ENCODE measurements around the gene SRGAP3.

SRGAP3 gene

DNA sequence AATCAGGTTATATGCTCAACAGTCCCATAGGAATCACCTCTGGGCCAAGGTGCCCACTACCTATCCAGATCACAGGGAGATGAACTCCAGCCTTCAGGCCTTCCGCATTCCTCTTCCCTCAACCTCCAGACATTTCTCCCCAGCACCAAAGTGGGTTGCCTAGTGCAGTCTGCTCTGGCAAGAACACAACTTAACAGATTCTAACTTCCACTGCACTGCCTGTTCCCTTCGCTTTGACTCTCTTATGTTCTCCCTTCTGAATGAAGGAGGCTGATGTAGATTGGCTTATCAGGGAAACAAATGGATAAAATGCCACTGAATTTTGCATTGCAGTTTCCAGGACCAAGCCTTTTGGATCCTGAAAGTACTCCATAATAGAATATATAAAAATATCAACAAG, 106.3 kb downstream of the SRGAP3 start:
- H3K4me3 Mint-ChIP-seq: no peak overlapping the region
- H3K4me1 Mint-ChIP-seq: no peaks in the 10 kb centered on the region
- H3K9me3 Mint-ChIP-seq: peaks cover 13 to 27% of the 10 kb centered on the region in 2 donors
- no peaks in the 10 kb centered on the region for H3K27me3 Mint-ChIP-seq
- no peak for DNase-seq
- ATAC-seq: no peak
- H3K27ac Mint-ChIP-seq: no peak overlapping the region

DNA sequence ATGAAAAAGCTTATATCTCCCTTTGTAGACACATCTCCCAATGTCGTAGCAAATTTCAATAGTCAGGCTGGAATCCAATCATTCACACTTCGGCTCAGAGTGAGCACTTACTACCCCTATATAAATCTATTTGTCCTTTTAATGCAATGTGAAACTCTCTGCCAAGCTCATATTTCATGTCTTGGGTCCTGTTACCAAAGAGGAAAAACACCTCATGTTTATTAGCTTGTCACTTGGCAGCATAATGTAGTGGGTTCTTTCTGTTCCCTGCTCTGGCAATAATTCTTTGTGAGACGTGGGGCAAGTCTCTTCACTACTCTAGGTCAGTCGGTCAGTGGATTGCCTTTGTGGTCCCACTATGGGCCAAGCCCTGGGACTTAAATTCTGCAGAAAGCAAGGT, 107.1 kb downstream of the SRGAP3 start:
- Mint-ChIP-seq H3K4me1 (no peaks in the 10 kb centered on the region), H3K4me3 (no peak overlapping the region), H3K9me3 (peaks cover 13 to 27% of the 10 kb centered on the region in 2 donors), H3K27me3 (peaks cover 8% of the 10 kb centered on the region), H3K27ac (no peak overlapping the region)
- ATAC-seq (no peak), DNase-seq (no peak)

DNA sequence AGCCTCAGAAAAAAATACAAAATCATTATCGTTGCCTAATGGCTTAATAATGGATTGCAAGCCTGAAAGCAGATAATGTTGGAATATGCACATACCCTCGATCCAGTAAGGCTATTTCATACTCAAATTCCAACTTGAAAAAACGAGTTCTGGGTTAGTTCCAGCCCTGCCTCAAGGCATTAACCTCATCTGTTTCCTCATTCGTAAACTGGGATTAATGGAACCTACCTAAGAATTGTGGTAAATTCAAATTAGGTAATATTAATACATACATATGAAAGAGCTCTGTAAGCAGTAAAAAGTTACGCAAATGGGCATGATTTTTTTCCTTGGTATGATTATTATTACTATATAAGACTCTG, 107.5 kb downstream of the SRGAP3 start:
- no peak for DNase-seq

DNA sequence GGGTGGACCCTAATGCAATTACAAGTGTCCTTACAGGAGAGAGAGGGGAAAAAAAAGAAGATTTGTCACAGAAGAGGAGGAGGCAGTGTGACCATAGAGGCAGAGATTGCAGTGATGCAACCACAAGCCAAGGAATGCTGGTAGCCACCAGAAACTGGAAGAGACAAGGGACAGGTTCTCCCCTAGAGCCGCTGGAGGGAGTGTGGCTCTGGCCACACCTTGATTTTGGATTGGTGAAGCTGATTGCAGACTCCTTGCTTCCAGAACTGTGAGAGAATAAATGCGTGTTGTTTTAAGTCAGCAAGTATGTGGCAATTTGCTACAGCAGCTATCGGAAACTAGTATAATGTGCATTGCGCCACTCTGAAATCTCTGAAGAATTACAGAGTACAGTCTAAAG, 110.1 kb downstream of the SRGAP3 start:
- DNase-seq: no peak
- Mint-ChIP-seq H3K27me3 (peaks cover 31% of the 10 kb centered on the region), H3K4me1 (peaks cover 5% of the 10 kb centered on the region), H3K27ac (no peak overlapping the region), H3K4me3 (no peak overlapping the region), H3K9me3 (peaks cover 8 to 14% of the 10 kb centered on the region in 2 donors)
- ATAC-seq: no peak

More for the DNA sequence above, 107.5 kb downstream of the SRGAP3 start:
- H3K4me3 Mint-ChIP-seq: no peak overlapping the region
- ATAC-seq: no peak
- no peak overlapping the region for H3K27ac Mint-ChIP-seq
- no peaks in the 10 kb centered on the region for H3K4me1 Mint-ChIP-seq
- peaks cover 13 to 27% of the 10 kb centered on the region in 2 donors for H3K9me3 Mint-ChIP-seq
- H3K27me3 Mint-ChIP-seq: peaks cover 12% of the 10 kb centered on the region

DNA sequence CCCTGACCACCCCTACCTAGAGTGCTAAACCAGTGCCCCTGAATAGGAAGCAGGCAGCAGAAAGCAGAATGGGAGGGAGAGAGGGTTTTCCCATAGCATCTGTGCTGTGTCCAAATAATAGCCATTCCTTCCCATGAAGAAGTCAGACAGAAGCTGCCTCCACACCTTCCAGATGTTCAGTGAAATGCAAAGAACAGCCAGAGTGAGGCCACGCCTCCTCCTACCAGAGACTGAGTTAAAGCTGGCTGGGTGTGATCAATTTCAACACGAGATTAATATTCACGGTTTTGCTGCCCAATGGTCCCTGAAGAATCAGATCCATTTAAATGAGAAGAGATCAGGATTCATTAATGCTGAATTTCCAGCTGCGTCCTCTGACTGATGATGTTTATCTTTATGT, 111.8 kb downstream of the SRGAP3 start:
- no peak for ATAC-seq
- DNase-seq: no peak
- no peak overlapping the region for H3K27ac Mint-ChIP-seq
- H3K4me1 Mint-ChIP-seq: peaks cover 5% of the 10 kb centered on the region
- peaks cover 31% of the 10 kb centered on the region for H3K27me3 Mint-ChIP-seq
- H3K4me3 Mint-ChIP-seq: no peak overlapping the region
- peaks cover 0 to 9% of the 10 kb centered on the region in 2 donors for H3K9me3 Mint-ChIP-seq

DNA sequence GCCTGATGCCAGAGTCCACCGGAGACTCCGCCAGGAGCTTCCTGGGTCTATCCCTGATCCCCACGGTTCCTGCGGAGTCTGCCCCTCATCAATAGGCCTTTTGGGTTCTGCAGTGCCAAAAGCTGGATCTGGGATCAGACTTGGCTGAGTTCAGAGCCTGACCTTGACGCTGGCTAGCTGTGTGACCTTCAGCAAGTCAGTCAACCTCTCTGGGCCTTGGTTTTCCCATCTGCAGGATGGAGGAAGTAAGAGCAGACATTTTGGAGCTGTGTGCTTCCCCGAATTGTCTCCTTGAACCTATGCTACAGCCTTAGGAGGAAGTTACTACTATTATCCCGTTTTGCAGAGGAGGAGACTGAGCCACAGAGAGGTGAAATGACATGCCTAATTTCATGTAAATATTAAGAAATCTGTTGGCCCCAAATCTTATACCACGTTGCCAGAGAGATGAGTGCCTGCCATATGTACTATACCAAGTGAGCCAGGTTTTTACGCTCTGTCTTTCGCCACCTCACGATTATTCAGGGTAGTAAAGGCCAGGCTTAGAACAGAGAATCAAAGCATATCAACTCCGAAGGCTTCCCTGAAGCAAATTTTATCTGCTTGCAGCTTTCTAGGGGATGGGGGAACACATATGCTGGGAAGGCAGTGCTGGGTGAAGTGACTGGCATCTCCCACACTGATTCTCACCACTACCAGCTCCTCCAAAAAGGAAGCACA, 112.5 kb downstream of the SRGAP3 start:
- no peak for ATAC-seq
- Mint-ChIP-seq H3K27ac (peak overlapping the region in 1 of 2 donors; percentile 13), H3K4me3 (no peak overlapping the region), H3K9me3 (peaks cover 0 to 9% of the 10 kb centered on the region in 2 donors), H3K27me3 (peaks cover 31% of the 10 kb centered on the region), H3K4me1 (peaks cover 5% of the 10 kb centered on the region)
- no peak for DNase-seq

DNA sequence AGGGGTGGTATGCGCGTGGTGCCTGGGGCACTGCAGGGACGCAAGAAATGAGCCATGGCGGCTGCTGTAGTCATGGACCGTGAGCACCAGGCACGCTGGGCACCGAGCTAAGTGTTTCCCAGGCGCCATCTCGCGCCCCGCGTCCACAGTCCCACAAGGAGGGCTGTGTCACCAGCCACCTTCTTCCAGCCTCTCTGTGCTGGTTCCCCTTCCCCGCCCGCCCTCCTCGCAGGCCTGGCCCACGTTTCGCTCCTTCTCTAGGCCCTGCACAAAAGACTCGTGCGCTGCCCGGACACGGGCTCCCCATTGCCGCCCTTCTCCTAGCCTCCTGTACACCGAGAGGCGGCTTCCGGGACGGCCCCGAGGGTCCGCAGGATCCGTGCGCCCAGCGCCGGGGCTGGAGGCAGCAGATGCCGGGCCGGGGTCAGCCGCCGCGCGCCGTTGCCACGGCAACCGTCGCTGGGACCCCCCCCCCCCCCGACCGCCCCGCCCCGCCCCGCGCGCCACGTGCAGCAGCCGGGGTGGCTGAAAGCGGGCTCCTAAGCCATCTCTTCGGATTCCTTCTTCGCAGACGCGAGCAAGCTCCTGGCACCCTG, 113.4 kb downstream of the SRGAP3 start:
- Mint-ChIP-seq H3K27me3 (peaks cover 31% of the 10 kb centered on the region), H3K27ac (peak overlapping the region in 1 of 2 donors; percentile 70), H3K4me1 (peaks cover 5% of the 10 kb centered on the region), H3K4me3 (peak overlapping the region; percentile 43 to 55), H3K9me3 (peaks cover 0 to 9% of the 10 kb centered on the region in 2 donors)
- DNase-seq: no peak
- peak; percentile 62 for ATAC-seq

DNA sequence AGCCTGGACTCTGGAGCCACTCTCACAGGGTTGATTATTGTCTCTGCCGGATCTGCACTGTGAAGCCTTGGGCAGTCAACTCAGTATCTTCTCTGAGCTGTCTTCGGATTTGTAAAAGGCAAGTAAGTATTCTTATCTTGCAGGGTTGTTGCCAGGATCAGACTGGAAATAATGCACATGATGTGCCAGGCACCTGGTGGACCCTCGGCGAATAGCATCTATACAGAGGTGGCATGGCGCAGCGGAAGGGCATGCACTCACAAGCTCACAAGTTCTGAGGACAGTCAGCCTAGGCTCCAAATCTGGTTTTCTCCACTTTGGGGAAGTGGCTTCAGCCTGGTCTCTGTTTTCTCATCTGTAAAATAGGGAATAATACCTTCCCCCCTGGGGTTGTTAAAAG, 113.9 kb downstream of the SRGAP3 start:
- no peak for DNase-seq
- peaks cover 5% of the 10 kb centered on the region for H3K4me1 Mint-ChIP-seq
- H3K27me3 Mint-ChIP-seq: peaks cover 31% of the 10 kb centered on the region
- ATAC-seq: no peak
- H3K9me3 Mint-ChIP-seq: peaks cover 0 to 9% of the 10 kb centered on the region in 2 donors
- H3K4me3 Mint-ChIP-seq: no peak overlapping the region
- no peak overlapping the region for H3K27ac Mint-ChIP-seq

DNA sequence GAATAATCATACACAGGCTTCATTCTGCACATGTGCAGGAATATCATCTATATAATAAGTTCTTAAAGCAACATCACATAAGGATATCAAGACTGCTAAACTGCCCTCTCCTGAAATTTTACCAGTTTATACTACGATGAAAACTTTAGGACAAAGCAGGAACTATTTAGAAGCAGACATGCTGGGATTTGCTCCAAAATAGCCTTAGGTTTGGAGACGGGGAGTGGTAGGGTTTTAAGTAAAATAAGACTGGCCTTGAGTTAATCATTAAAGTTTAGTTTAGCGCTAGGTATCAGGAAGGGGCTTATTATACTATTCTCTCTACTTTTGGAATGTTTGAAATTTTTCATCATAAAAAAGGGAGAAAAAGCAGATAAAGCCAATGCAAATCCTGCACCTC, 115.8 kb downstream of the SRGAP3 start:
- Mint-ChIP-seq H3K9me3 (no peaks in the 10 kb centered on the region), H3K4me1 (peaks cover 5% of the 10 kb centered on the region), H3K27ac (no peak overlapping the region), H3K27me3 (peaks cover 31% of the 10 kb centered on the region), H3K4me3 (no peak overlapping the region)
- no peak for DNase-seq
- ATAC-seq: no peak

DNA sequence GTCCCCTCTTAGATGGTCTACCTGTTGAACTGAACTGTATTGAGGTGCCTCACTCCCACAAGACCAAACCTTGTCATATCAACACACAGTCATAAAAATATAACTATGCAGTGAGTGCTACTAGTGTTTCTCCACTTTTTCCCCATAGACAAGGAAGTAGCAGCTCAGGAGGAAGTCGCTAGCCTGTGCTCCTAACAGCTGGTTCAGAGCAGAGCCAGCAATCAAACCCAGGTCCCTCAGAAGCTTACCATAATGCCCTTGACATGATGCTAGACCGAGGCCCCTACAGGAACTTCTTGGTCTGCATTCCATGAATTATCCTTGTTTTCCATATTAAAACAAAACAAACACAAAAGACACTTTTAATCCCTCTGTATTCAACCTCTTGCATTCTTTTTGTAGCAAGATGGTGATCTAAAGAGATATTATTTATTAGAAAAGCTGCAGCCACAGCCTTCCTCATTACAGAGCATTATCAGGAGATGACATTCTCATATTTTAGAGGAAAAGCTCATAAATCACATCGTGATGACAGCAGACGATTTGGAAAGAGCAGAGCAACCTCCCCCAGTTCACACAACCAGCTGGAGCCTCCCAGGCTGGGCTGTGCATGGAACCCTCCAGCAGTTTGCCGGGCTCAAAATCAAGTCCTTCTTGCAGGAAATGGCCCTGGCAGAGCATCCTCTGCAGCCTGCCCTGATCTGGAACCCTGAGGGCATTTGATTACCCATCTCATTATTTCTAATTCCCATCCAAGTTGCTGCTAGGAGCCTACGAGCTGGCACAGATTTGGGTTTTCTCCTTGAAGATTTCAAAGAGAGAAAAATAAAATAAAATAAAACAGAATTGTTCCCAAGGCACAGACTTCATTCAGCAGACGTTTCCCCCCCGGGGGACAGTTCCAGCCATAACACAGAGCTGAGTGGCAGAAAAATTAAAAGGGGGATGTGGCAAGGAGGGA, 118.8 kb downstream of the SRGAP3 start:
- ATAC-seq (no peak), DNase-seq (no peak)
- Mint-ChIP-seq H3K27me3 (peaks cover 6% of the 10 kb centered on the region), H3K27ac (no peak overlapping the region), H3K9me3 (no peaks in the 10 kb centered on the region), H3K4me1 (no peaks in the 10 kb centered on the region), H3K4me3 (no peak overlapping the region)

DNA sequence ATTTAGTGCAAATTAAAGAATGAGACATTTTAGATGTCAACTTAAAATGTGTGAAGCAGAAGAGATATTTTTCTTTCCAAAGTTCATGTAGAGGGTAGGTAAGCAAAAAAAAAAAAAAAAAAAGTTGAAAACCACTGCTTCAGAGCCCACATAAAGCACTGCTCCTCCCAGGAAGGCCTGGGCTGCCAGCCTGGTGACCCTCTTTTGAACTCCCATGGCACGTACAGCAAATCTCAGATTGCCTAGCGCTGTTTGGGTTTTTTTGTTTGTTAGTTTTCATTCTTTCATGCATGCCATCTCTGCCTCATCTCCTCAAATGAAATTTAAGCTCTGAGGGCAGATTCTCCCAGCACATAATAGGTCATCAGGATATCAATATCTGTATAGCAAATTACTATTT, 120.1 kb downstream of the SRGAP3 start:
- no peak for DNase-seq
- no peak for ATAC-seq
- H3K4me1 Mint-ChIP-seq: no peaks in the 10 kb centered on the region
- no peak overlapping the region for H3K4me3 Mint-ChIP-seq
- no peak overlapping the region for H3K27ac Mint-ChIP-seq
- H3K27me3 Mint-ChIP-seq: no peaks in the 10 kb centered on the region
- H3K9me3 Mint-ChIP-seq: no peaks in the 10 kb centered on the region

DNA sequence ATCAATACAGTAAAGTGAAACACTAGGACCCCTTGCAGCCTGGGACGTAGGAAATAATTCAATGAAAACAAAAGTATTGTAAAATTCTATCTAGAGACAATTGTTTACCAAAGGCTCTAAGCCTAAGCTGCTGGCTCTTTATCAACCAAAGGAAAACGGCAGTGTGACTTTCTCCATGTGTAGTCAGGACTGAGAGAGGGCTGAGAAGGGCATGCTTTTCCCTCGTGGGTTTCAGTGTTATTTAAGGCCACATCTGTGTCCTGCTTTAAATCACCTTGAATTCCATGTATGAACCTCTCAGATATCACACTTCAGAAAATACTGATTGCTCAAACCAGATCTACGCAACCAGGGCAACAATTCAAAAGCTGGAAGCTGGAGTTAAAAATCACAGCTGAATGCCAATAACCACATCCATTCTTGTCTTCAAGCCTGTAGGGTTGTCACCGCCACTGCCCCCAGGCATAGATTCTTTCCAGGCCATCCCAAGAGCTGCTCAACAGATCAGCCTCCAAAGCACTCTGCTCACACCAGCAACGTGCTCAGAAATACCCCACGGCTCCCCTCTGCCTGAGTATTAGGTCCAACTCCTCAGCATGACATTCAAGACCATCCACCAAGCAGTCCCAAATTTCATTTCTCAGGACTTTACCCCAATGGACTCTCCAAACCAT, 124.0 kb downstream of the SRGAP3 start:
- DNase-seq (no peak), ATAC-seq (no peak)
- no peaks in the 10 kb centered on the region for H3K4me1 Mint-ChIP-seq
- no peak overlapping the region for H3K27ac Mint-ChIP-seq
- no peaks in the 10 kb centered on the region for H3K27me3 Mint-ChIP-seq
- no peaks in the 10 kb centered on the region for H3K9me3 Mint-ChIP-seq
- no peak overlapping the region for H3K4me3 Mint-ChIP-seq

DNA sequence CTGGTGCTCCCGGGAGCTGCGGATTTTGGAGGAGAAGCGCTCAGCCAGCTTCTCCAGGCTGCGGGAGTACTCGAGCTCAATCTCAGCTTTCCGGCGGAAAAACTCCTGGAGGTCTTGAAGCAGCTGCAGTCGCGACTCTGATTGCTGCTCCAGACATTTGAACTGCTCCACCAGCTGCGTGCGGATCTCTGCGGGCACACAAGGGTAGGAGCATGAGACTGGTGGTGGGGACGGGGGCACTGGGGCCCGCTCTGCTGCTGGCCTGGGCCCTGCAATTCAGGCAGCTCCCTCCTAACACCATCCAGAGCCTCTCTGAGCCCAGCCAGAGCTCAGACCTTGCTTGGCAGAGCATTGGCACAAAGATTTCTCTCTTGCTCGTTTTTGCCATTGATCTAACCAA, 124.7 kb downstream of the SRGAP3 start:
- DNase-seq (no peak), ATAC-seq (no peak)
- no peak overlapping the region for H3K4me3 Mint-ChIP-seq
- H3K27ac Mint-ChIP-seq: no peak overlapping the region
- H3K27me3 Mint-ChIP-seq: no peaks in the 10 kb centered on the region
- H3K9me3 Mint-ChIP-seq: no peaks in the 10 kb centered on the region
- H3K4me1 Mint-ChIP-seq: no peaks in the 10 kb centered on the region

DNA sequence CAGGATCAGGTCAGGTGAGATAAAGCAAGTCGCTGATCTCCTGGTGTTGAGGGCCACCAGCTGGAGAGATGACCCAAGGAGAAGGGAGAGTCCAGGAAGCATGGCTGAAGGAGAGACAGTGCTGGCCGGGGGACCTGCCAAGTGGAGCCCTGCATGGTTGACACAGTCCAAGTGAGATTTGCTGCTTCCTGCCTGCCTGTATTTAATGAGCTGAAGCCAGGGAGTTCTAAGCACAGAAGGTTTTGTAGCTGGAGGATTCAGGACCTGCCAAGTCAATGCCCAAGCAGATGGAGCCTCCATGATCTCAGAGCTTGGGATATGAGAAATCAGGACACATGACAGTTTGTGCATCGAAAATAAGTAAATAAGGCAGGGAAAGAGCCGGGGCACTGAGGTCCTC, 125.6 kb downstream of the SRGAP3 start:
- no peaks in the 10 kb centered on the region for H3K27me3 Mint-ChIP-seq
- no peak for DNase-seq
- H3K4me1 Mint-ChIP-seq: no peaks in the 10 kb centered on the region
- H3K27ac Mint-ChIP-seq: no peak overlapping the region
- H3K9me3 Mint-ChIP-seq: no peaks in the 10 kb centered on the region
- H3K4me3 Mint-ChIP-seq: no peak overlapping the region
- ATAC-seq: no peak

DNA sequence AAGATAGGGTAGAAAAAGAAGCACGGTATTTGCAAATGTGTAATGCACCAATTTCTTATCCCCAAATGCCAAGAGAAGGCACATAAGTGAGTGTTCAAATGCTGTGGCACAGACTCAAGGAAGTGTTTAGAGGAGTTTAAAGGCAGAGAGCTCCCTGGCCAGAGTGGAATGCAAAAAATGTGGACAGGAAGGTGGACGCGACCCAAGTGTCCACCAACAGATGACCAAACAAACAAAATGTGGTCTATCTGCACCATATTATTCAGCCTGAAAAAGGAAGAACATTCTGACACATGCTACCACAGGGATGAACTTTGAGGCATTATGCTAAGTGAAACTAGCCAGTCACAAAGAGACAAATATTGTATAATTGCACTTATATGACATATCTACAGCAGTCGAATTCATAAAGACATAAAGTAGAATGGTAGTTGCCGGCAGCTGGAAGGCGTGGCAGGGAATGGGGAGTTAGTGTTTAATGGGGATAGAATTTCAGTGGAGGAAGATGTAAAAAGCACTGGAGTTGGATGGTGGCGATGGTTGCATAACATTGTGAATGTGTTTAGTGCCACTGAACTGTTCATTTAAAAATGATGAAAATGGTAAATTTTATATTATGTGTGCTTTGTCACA, 126.6 kb downstream of the SRGAP3 start:
- H3K4me1 Mint-ChIP-seq: no peaks in the 10 kb centered on the region
- no peak overlapping the region for H3K27ac Mint-ChIP-seq
- H3K4me3 Mint-ChIP-seq: no peak overlapping the region
- no peak for ATAC-seq
- H3K27me3 Mint-ChIP-seq: no peaks in the 10 kb centered on the region
- no peak for DNase-seq
- H3K9me3 Mint-ChIP-seq: no peaks in the 10 kb centered on the region
